HEK293 (cell line): ENCODE measurements around the gene TIAM2.

Experiments
- GLI2 ChIP-seq: fragments of 450-650 bp; formaldehyde crosslinking; IDR thresholded peaks from 2 replicates; pipeline ENCODE4; 2017; ENCODE audit warnings: missing biosample characterization, missing genetic modification characterization, low read depth, borderline replicate concordance
- HOXD13 ChIP-seq: sonication (generic); formaldehyde crosslinking; IDR thresholded peaks from 2 replicates; pipeline ENCODE4 v1.8.0; 2022; ENCODE audit warnings: missing genetic modification reagents, borderline replicate concordance
- INSM2 ChIP-seq: fragments of 450-650 bp; formaldehyde crosslinking; IDR thresholded peaks from 2 replicates; pipeline ENCODE4 v1.5.1; 2016; ENCODE audit warnings: missing biosample characterization, missing genetic modification characterization
- KLF7 ChIP-seq: fragments of 450-650 bp; formaldehyde crosslinking; IDR thresholded peaks from 2 replicates; pipeline ENCODE4 v1.5.1; 2016; ENCODE audit warnings: missing biosample characterization, missing genetic modification characterization, borderline replicate concordance
- MZF1 ChIP-seq: fragments of 450-650 bp; formaldehyde crosslinking; IDR thresholded peaks from 2 replicates; pipeline ENCODE4 v1.5.1; 2017; ENCODE audit warnings: missing biosample characterization, missing genetic modification characterization, borderline replicate concordance
- OSR2 ChIP-seq: fragments of 450-650 bp; formaldehyde crosslinking; IDR thresholded peaks from 2 replicates; pipeline ENCODE4 v1.5.1; 2016; ENCODE audit warnings: missing biosample characterization, missing genetic modification characterization
- PRDM2 ChIP-seq: fragments of 450-650 bp; formaldehyde crosslinking; IDR thresholded peaks from 2 replicates; pipeline ENCODE4 v1.5.1; 2016; ENCODE audit warnings: missing biosample characterization, missing genetic modification characterization, borderline replicate concordance
- REPIN1 ChIP-seq: fragments of 450-650 bp; formaldehyde crosslinking; IDR thresholded peaks from 2 replicates; pipeline ENCODE4 v1.5.1; 2017; ENCODE audit warnings: missing biosample characterization, missing genetic modification characterization, low read depth
- SP7 ChIP-seq: fragments of 450-650 bp; formaldehyde crosslinking; IDR thresholded peaks from 2 replicates; pipeline ENCODE4 v1.5.1; 2016; ENCODE audit warnings: missing biosample characterization, missing genetic modification characterization
- TCF7L2 ChIP-seq: IDR thresholded peaks from 2 replicates; pipeline ENCODE4 v1.6.1; 2011; ENCODE audit warnings: low read depth, mild to moderate bottlenecking, inconsistent platforms, low read length, moderate library complexity, borderline replicate concordance
- WT1 ChIP-seq: fragments of 450-650 bp; formaldehyde crosslinking; IDR thresholded peaks from 2 replicates; pipeline ENCODE4 v1.5.1; 2016; ENCODE audit warnings: missing biosample characterization, missing genetic modification characterization
- ZBTB11 ChIP-seq: fragments of 450-650 bp; formaldehyde crosslinking; conservative IDR thresholded peaks from 2 replicates; pipeline ENCODE4 v1.5.1; 2016; ENCODE audit warnings: low read depth, missing biosample characterization, missing genetic modification characterization
- ZBTB48 ChIP-seq: fragments of 450-650 bp; formaldehyde crosslinking; IDR thresholded peaks from 2 replicates; pipeline ENCODE4 v1.5.1; 2016; ENCODE audit warnings: missing biosample characterization, missing genetic modification characterization
- ZBTB6 ChIP-seq: fragments of 450-650 bp; formaldehyde crosslinking; IDR thresholded peaks from 2 replicates; pipeline ENCODE4 v1.5.1; 2017; ENCODE audit warnings: missing biosample characterization, missing genetic modification characterization
- ZIC2 ChIP-seq: fragments of 450-650 bp; formaldehyde crosslinking; IDR thresholded peaks from 2 replicates; pipeline ENCODE4 v1.5.1; 2016; ENCODE audit warnings: missing biosample characterization, missing genetic modification characterization
- ZNF133 ChIP-seq: fragments of 450-650 bp; formaldehyde crosslinking; IDR thresholded peaks from 2 replicates; pipeline ENCODE4 v1.5.1; 2016; ENCODE audit warnings: missing biosample characterization, missing genetic modification characterization
- ZNF148 ChIP-seq: fragments of 450-650 bp; formaldehyde crosslinking; IDR thresholded peaks from 2 replicates; pipeline ENCODE4 v1.5.0; 2017; ENCODE audit warnings: missing biosample characterization, missing genetic modification characterization, borderline replicate concordance
- ZNF311 ChIP-seq: fragments of 450-650 bp; formaldehyde crosslinking; IDR thresholded peaks from 2 replicates; pipeline ENCODE4 v1.5.1; 2017; ENCODE audit warnings: missing biosample characterization, missing genetic modification characterization, borderline replicate concordance
- ZNF37A ChIP-seq: fragments of 450-650 bp; IDR thresholded peaks from 2 replicates; pipeline ENCODE4 v1.5.1; 2018; ENCODE audit warnings: missing biosample characterization, missing genetic modification characterization
- ZNF394 ChIP-seq: fragments of 450-650 bp; formaldehyde crosslinking; IDR thresholded peaks from 2 replicates; pipeline ENCODE4 v1.5.1; 2016; ENCODE audit warnings: missing biosample characterization, missing genetic modification characterization, mild to moderate bottlenecking, moderate library complexity, borderline replicate concordance
- ZNF426 ChIP-seq: fragments of 450-650 bp; formaldehyde crosslinking; IDR thresholded peaks from 2 replicates; pipeline ENCODE4 v1.5.1; 2017; ENCODE audit warnings: missing biosample characterization, missing genetic modification characterization, mild to moderate bottlenecking, inconsistent platforms, moderate library complexity
- ZNF473 ChIP-seq: fragments of 450-650 bp; formaldehyde crosslinking; IDR thresholded peaks from 2 replicates; pipeline ENCODE4 v1.5.1; 2017; ENCODE audit warnings: missing biosample characterization, missing genetic modification characterization
- ZNF558 ChIP-seq: fragments of 450-650 bp; formaldehyde crosslinking; IDR thresholded peaks from 2 replicates; pipeline ENCODE4 v1.5.1; 2016; ENCODE audit warnings: missing biosample characterization, missing genetic modification characterization
- ZNF585B ChIP-seq: fragments of 450-650 bp; formaldehyde crosslinking; IDR thresholded peaks from 2 replicates; pipeline ENCODE4 v1.5.1; 2016; ENCODE audit warnings: missing biosample characterization, missing genetic modification characterization
- ZNF623 ChIP-seq: fragments of 450-650 bp; formaldehyde crosslinking; IDR thresholded peaks from 2 replicates; pipeline ENCODE4 v1.5.1; 2016; ENCODE audit warnings: missing biosample characterization, missing genetic modification characterization
- ZSCAN23 ChIP-seq: fragments of 450-650 bp; formaldehyde crosslinking; IDR thresholded peaks from 2 replicates; pipeline ENCODE4 v1.5.1; 2016; ENCODE audit warnings: missing biosample characterization, missing genetic modification characterization

TIAM2 gene

GRCh38 chr6:155085582-155086257 lies 90.6 kb downstream of the TIAM2 start (continued):
- TF ChIP-seq ZBTB6 (tag by site-specific recombination) (no peak), OSR2 (tag by site-specific recombination) (no peak), HOXD13 (no peak), ZNF585B (no peak), REPIN1 (tag by site-specific recombination) (no peak), KLF7 (tag by site-specific recombination) (no peak), ZNF623 (tag by site-specific recombination) (no peak), ZNF558 (no peak), ZNF394 (0 out of 2 replicates have a peak, but pooled peaks have one; percentile 19), ZNF311 (tag by site-specific recombination) (no peak), ZIC2 (tag by site-specific recombination) (no peak), WT1 (no peak), ZNF426 (tag by site-specific recombination) (no peak), TCF7L2 (no peak), ZNF148 (tag by site-specific recombination) (no peak), PRDM2 (no peak), ZNF37A (tag by site-specific recombination) (no peak), SP7 (tag by site-specific recombination) (0 out of 2 replicates have a peak, but pooled peaks have one; percentile 38), MZF1 (tag by site-specific recombination) (no peak), GLI2 (no peak), ZNF133 (tag by site-specific recombination) (no peak), ZNF473 (tag by site-specific recombination) (no peak), ZBTB11 (no peak), ZSCAN23 (tag by site-specific recombination) (no peak), INSM2 (no peak), ZBTB48 (no peak)
